HepG2 (cell line): ENCODE measurements around the gene P4HTM. TPM values are rescaled to one million over a fixed set of nuclear protein-coding genes. Genes with fewer than 3 reads are reported as not detected.
A peak's percentile ranks its signal among the peaks of the same experiment; 100 is the strongest.

ENCODE experiments used
- DMAP1 ChIP-seq: IDR thresholded peaks from 2 replicates; pipeline ENCODE4 v1.6.1; 2016
- FOXO1 ChIP-seq: sonication (generic); formaldehyde crosslinking; IDR thresholded peaks from 2 replicates; pipeline ENCODE4 v1.4.0; 2020; ENCODE audit warnings: missing genetic modification reagents
- NFKBIZ ChIP-seq: IDR thresholded peaks from 2 replicates; pipeline ENCODE4 v1.6.1; 2018; ENCODE audit warnings: missing genetic modification reagents, missing compliant biosample characterization
- NR2F1 ChIP-seq, 2 experiments: fragments of 450-650 bp in 1 of 2; formaldehyde crosslinking in 1 of 2; IDR thresholded peaks; 2 replicates each; pipeline versions ENCODE4 v1.5.0 to v1.6.1; 2016 to 2020; ENCODE audit warnings: mild to moderate bottlenecking in 1 of 2, missing compliant biosample characterization in 1 of 2, missing genetic modification reagents in 1 of 2, moderate library complexity in 1 of 2
- RBM22 ChIP-seq: fragments of 200-400 bp; formaldehyde crosslinking; optimal IDR thresholded peaks from 2 replicates; pipeline ENCODE3; 2017; ENCODE audit warnings: mild to moderate bottlenecking, low read length, moderate library complexity
- SIX4 ChIP-seq: sonication (generic); formaldehyde crosslinking; IDR thresholded peaks from 2 replicates; pipeline ENCODE4 v1.4.0; 2020; ENCODE audit warnings: missing genetic modification reagents
- SMC3 ChIP-seq: IDR thresholded peaks from 2 replicates; pipeline ENCODE4 v1.6.1; 2011; ENCODE audit warnings: low read length, improper control_type of control experiment
- SRSF9 ChIP-seq: fragments of 200-400 bp; formaldehyde crosslinking; IDR thresholded peaks from 2 replicates; pipeline ENCODE4 v1.6.1; 2018; ENCODE audit warnings: borderline replicate concordance, mild to moderate bottlenecking, low read depth, low read length; ENCODE audit not compliant: insufficient read depth, poor library complexity, severe bottlenecking
- SYNCRIP ChIP-seq: fragments of 200-400 bp; formaldehyde crosslinking; IDR thresholded peaks from 2 replicates; pipeline ENCODE4 v1.6.1; 2018; ENCODE audit warnings: mild to moderate bottlenecking, low read depth, low read length; ENCODE audit not compliant: insufficient read depth
- ZFYVE20 ChIP-seq: sonication (generic); formaldehyde crosslinking; IDR thresholded peaks from 2 replicates; pipeline ENCODE4 v1.8.0; 2023; ENCODE audit warnings: low read depth, mild to moderate bottlenecking, moderate library complexity, missing genetic modification reagents, borderline replicate concordance
- ZNF3 ChIP-seq: IDR thresholded peaks from 2 replicates; pipeline ENCODE4 v1.7.0; 2017; ENCODE audit warnings: inconsistent platforms
- ZNF383 ChIP-seq: sonication (generic); formaldehyde crosslinking; IDR thresholded peaks from 2 replicates; pipeline ENCODE4 v1.4.0; 2020; ENCODE audit warnings: missing genetic modification reagents, mild to moderate bottlenecking, borderline replicate concordance
- ZNF569 ChIP-seq: sonication (generic); formaldehyde crosslinking; IDR thresholded peaks from 2 replicates; pipeline ENCODE4 v1.5.0; 2020; ENCODE audit warnings: mild to moderate bottlenecking, missing genetic modification reagents, moderate library complexity, borderline replicate concordance
- ZNF782 ChIP-seq: sonication (generic); formaldehyde crosslinking; IDR thresholded peaks from 2 replicates; pipeline ENCODE4 v1.4.0; 2020; ENCODE audit warnings: missing genetic modification reagents, mild to moderate bottlenecking, borderline replicate concordance
- ZNF879 ChIP-seq: sonication (generic); formaldehyde crosslinking; IDR thresholded peaks from 2 replicates; pipeline ENCODE4 v1.8.1; 2023; ENCODE audit warnings: missing genetic modification reagents
- ZSCAN29 ChIP-seq: sonication (generic); formaldehyde crosslinking; conservative IDR thresholded peaks from 2 replicates; pipeline ENCODE4 v1.4.0; 2020; ENCODE audit warnings: mild to moderate bottlenecking, missing genetic modification reagents
- polyA plus RNA-seq, 8 experiments: library from polyadenylated mRNA; depleted of rRNA in 3 of 8; stranded (reverse) in 7 of 8; unstranded in 1 of 8; fragments of >200 nt; fragmentation: Illumina TruSeq in 4 of 8; extraction: Trizol in 4 of 8; gene quantifications; 2 replicates each; pipeline versions ENCODE4 v1.2.1 to v1.2.3, GENCODE V29; 2011 to 2016; ENCODE audit warnings: low read depth in 4 of 8, missing spikeins in 1 of 8, mixed read lengths in 1 of 8; ENCODE audit not compliant: insufficient read depth in 1 of 8
- total RNA-seq, 5 experiments: library from RNA; depleted of rRNA; stranded (reverse); fragments of >200 nt; fragmentation: Illumina TruSeq; extraction: Trizol; gene quantifications; 2 replicates each; pipeline ENCODE4 v1.2.3, GENCODE V29; 2016; ENCODE audit warnings: low read depth in 1 of 5
- TF ChIP-seq, protein P1 (sequence below): sonication (generic); formaldehyde crosslinking; IDR thresholded peaks from 2 replicates; pipeline ENCODE4 v1.5.0; 2020; ENCODE audit warnings: mild to moderate bottlenecking, missing genetic modification reagents, borderline replicate concordance
- TF ChIP-seq, protein P2 (sequence below): IDR thresholded peaks from 2 replicates; pipeline ENCODE4 v1.4.0; 2020; ENCODE audit warnings: mild to moderate bottlenecking, missing genetic modification reagents

Gene P4HTM
- total and polyA plus RNA-seq, 2 of the 13 experiments (the other 11 are each of a cell fraction or from before 2014, with no cell fraction given), result 0.01 TPM; not detected in 1

DNA sequence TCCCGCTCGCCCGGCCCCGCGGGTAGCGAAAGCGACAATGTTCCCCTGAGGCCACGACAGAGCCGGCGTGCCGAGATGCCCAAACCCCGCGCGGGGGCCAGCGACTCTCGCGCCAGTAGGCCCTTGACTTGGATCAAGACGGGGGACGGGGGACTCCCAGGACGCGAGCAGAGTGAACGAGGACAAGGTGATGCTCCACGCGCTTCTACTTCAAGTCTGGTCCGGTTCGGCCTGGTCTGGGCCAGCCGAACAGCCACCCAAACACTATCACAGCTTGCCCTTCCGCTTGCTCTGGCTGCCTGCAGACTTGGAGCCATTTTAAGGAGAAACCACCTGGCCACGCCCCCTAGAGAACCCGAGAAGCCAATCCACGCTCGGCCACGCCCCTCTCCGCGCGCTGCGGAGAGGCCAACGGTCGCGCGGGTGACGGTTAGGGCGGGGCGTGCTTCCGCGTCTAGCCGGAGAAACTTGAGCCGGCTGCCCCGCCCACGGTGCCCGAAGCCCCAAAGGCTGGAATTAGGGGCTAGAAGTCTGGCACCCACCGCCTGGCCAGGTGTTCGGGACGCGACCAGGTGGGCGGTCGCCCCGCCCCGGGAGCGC is 31.3 kb downstream of the P4HTM start (continued):
- TF ChIP-seq ZNF782 (CRISPR knock-in tag) (peak; percentile 19; the same call in 1 of the 2 replicates), SYNCRIP (no peak), ZFYVE20 (CRISPR knock-in tag) (peak; percentile 87; the same call in 1 of the 2 replicates), ZNF3 (CRISPR knock-in tag) (no peak), NR2F1 (CRISPR knock-in tag; IDR thresholded peaks at IDR 0.05) (no peak), ZNF879 (no peak), NFKBIZ (peak; percentile 82; the same call in 1 of the 2 replicates), SIX4 (CRISPR knock-in tag) (peak; percentile 90), SRSF9 (no peak), ZNF569 (CRISPR knock-in tag) (no peak), RBM22 (peak; percentile 89), SMC3 (no peak), FOXO1 (CRISPR knock-in tag) (peak; percentile 33; the same call in 1 of the 2 replicates), DMAP1 (CRISPR knock-in tag) (peak; percentile 19; the same call in 1 of the 2 replicates), ZNF383 (CRISPR knock-in tag) (no peak), ZSCAN29 (peak; percentile 86)
- TF ChIP-seq, protein P1, sequence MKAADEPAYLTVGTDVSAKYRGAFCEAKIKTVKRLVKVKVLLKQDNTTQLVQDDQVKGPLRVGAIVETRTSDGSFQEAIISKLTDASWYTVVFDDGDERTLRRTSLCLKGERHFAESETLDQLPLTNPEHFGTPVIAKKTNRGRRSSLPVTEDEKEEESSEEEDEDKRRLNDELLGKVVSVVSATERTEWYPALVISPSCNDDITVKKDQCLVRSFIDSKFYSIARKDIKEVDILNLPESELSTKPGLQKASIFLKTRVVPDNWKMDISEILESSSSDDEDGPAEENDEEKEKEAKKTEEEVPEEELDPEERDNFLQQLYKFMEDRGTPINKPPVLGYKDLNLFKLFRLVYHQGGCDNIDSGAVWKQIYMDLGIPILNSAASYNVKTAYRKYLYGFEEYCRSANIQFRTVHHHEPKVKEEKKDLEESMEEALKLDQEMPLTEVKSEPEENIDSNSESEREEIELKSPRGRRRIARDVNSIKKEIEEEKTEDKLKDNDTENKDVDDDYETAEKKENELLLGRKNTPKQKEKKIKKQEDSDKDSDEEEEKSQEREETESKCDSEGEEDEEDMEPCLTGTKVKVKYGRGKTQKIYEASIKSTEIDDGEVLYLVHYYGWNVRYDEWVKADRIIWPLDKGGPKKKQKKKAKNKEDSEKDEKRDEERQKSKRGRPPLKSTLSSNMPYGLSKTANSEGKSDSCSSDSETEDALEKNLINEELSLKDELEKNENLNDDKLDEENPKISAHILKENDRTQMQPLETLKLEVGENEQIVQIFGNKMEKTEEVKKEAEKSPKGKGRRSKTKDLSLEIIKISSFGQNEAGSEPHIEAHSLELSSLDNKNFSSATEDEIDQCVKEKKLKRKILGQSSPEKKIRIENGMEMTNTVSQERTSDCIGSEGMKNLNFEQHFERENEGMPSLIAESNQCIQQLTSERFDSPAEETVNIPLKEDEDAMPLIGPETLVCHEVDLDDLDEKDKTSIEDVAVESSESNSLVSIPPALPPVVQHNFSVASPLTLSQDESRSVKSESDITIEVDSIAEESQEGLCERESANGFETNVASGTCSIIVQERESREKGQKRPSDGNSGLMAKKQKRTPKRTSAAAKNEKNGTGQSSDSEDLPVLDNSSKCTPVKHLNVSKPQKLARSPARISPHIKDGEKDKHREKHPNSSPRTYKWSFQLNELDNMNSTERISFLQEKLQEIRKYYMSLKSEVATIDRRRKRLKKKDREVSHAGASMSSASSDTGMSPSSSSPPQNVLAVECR (CRISPR knock-in tag), result peak; percentile 53; the same call in 1 of the 2 replicates
- TF ChIP-seq, protein P2, sequence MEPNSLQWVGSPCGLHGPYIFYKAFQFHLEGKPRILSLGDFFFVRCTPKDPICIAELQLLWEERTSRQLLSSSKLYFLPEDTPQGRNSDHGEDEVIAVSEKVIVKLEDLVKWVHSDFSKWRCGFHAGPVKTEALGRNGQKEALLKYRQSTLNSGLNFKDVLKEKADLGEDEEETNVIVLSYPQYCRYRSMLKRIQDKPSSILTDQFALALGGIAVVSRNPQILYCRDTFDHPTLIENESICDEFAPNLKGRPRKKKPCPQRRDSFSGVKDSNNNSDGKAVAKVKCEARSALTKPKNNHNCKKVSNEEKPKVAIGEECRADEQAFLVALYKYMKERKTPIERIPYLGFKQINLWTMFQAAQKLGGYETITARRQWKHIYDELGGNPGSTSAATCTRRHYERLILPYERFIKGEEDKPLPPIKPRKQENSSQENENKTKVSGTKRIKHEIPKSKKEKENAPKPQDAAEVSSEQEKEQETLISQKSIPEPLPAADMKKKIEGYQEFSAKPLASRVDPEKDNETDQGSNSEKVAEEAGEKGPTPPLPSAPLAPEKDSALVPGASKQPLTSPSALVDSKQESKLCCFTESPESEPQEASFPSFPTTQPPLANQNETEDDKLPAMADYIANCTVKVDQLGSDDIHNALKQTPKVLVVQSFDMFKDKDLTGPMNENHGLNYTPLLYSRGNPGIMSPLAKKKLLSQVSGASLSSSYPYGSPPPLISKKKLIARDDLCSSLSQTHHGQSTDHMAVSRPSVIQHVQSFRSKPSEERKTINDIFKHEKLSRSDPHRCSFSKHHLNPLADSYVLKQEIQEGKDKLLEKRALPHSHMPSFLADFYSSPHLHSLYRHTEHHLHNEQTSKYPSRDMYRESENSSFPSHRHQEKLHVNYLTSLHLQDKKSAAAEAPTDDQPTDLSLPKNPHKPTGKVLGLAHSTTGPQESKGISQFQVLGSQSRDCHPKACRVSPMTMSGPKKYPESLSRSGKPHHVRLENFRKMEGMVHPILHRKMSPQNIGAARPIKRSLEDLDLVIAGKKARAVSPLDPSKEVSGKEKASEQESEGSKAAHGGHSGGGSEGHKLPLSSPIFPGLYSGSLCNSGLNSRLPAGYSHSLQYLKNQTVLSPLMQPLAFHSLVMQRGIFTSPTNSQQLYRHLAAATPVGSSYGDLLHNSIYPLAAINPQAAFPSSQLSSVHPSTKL (CRISPR knock-in tag), result peak; percentile 35; the same call in 1 of the 2 replicates
